Measurements from ENCODE around the gene ENTPD8.
A peak's percentile ranks its signal among the peaks of the same experiment; 100 is the strongest.

ENTPD8 gene

GRCh38 chr9:137408651-137409405 is 32.3 kb downstream of the ENTPD8 start:
- Histone ChIP-seq H3K9ac (ENCODE audit: low read length) (no peak overlapping the region), H3K27me3 (ENCODE audit: insufficient read depth, low read length, poor library complexity) (no peaks in the 10 kb centered on the region), H3K36me3 (ENCODE audit: control insufficient read depth, insufficient read depth, low read length) (no peaks in the 10 kb centered on the region), H3K18ac (ENCODE audit: low read length) (no peak overlapping the region), H3K4ac (ENCODE audit: low read depth, low read length) (no peak overlapping the region), H3K4me3 (ENCODE audit: low read length) (no peak overlapping the region), H4K5ac (ENCODE audit: low read length) (no peak overlapping the region), H4K8ac (ENCODE audit: low read depth, low read length) (no peak overlapping the region), H2BK15ac (replicated peaks; ENCODE audit: low read depth) (no peak overlapping the region), H3K79me1 (ENCODE audit: low read length) (no peaks in the 10 kb centered on the region), H3K27ac (ENCODE audit: low read depth, low read length) (no peak overlapping the region), H3K4me1 (ENCODE audit: control insufficient read depth, low read depth, low read length) (no peaks in the 10 kb centered on the region), H3K56ac (ENCODE audit: low read length) (no peak overlapping the region), H3K4me2 (ENCODE audit: low read length) (no peak overlapping the region), H3K23ac (ENCODE audit: low read length) (no peak overlapping the region), H3K79me2 (ENCODE audit: control insufficient read depth, insufficient read depth, low read length) (no peaks in the 10 kb centered on the region), H2BK5ac (ENCODE audit: low read length) (no peak overlapping the region), H2AK5ac (ENCODE audit: low read length) (no peak overlapping the region), H2BK120ac (ENCODE audit: low read depth, low read length) (no peak overlapping the region)
- WGBS (ENCODE audit: extremely low coverage, insufficient coverage, low lambda C conversion rate): no CpG with 5 or more reads among the region's 24 CpGs
- DNase-seq: no peak

- Histone ChIP-seq H3K18ac (ENCODE audit: low read length) (no peak overlapping the region), H3K4ac (ENCODE audit: low read depth, low read length) (no peak overlapping the region), H3K56ac (ENCODE audit: low read length) (no peak overlapping the region), H2BK120ac (ENCODE audit: low read depth, low read length) (no peak overlapping the region), H4K5ac (ENCODE audit: low read length) (no peak overlapping the region), H2AK5ac (ENCODE audit: low read length) (no peak overlapping the region), H3K9ac (ENCODE audit: low read length) (peak overlapping the region; percentile 58), H3K23ac (ENCODE audit: low read length) (no peak overlapping the region), H3K4me2 (ENCODE audit: low read length) (no peak overlapping the region), H3K4me3 (ENCODE audit: low read length) (no peak overlapping the region), H3K36me3 (ENCODE audit: control insufficient read depth, insufficient read depth, low read length) (no peaks in the 10 kb centered on the region), H3K27me3 (ENCODE audit: insufficient read depth, low read length, poor library complexity) (no peaks in the 10 kb centered on the region), H4K8ac (ENCODE audit: low read depth, low read length) (no peak overlapping the region), H3K79me2 (ENCODE audit: control insufficient read depth, insufficient read depth, low read length) (no peaks in the 10 kb centered on the region), H2BK15ac (replicated peaks; ENCODE audit: low read depth) (no peak overlapping the region), H2BK5ac (ENCODE audit: low read length) (no peak overlapping the region), H3K79me1 (ENCODE audit: low read length) (no peaks in the 10 kb centered on the region), H3K27ac (ENCODE audit: low read depth, low read length) (no peak overlapping the region), H3K4me1 (ENCODE audit: control insufficient read depth, low read depth, low read length) (no peaks in the 10 kb centered on the region)
- WGBS (ENCODE audit: extremely low coverage, insufficient coverage, low lambda C conversion rate): no CpG with 5 or more reads among the region's 31 CpGs
- no peak for DNase-seq
These were observed 33.4 kb downstream of the ENTPD8 start for GRCh38 chr9:137407590-137408300.

DNA sequence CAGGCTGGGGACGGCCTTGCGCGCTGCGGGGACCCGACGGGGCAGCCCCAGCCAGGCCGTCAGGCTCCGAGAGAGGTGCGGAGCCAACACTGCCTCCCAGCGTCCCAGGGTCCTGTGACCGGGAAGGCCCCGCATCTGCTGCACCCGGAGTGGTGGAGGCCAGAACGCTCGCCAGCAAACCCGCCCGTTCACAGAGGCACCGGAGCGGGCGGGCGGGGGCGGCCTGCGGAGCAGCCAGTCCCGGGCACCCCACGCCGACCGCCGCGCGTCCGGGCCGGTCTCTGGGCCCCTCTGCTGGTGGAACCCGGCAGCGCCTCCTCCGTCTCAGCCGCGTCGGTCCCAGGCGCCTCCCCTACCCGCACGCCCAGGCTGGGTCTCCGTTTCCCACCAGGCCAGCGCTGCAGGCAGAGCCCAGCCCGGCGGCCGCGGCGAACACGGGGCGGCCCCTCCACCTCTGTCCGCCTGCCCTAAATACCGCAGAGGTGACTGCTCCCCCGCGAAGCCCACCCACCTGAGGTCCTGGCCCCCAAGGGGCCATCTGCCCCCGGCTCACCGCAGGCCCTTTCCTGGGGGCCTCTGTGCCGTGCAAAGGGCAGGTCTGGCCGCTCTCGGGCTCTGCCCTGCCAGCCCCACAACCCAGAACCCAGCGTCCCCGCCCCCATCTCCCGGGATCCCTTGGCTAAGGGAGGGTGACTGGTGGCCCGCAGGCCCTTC is 34.1 kb downstream of the ENTPD8 start:
- no peak overlapping the region for H3K27ac ChIP-seq (ENCODE audit: low read depth, low read length)
- DNase-seq: peak; percentile 76
- no peaks in the 10 kb centered on the region for H3K79me1 ChIP-seq (ENCODE audit: low read length)

DNA sequence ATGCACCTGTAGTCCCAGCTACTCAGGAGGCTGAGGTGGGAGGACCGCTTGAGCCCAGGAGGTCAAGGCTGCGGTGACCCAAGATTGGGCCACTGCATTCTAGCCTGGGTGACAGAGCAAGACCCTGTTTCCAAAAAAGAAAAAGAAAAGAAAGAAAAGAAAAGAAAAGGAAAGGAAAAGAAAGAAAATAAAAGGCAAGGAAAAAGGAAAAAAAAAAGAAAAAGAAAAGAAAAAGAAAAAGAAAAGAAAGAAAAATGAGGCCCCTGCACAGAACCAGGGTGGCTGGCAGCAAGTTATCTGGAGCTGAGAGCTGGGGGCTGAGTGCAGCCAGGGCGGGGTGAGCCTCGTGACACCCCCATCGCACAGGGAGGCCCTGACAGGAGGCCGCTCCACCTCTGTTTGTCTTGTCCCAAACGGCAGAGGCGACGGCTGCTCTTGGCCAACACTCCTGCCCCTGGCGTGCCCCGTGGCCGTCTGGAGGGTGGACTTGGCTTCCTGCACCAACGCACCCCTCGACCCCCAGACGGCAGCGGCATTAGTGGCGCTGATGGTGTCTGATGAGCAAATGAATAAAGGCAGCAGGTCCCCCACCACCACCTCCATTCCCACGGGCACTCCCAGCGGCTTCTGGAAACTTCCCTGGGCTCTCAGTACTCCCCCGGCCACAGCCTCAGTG is 34.9 kb downstream of the ENTPD8 start:
- no peaks in the 10 kb centered on the region for H3K27me3 ChIP-seq (ENCODE audit: insufficient read depth, low read length, poor library complexity)
- H3K4me1 ChIP-seq (ENCODE audit: control insufficient read depth, low read depth, low read length): no peaks in the 10 kb centered on the region
- WGBS (ENCODE audit: extremely low coverage, insufficient coverage, low lambda C conversion rate): no CpG with 5 or more reads among the region's 20 CpGs
- H4K8ac ChIP-seq (ENCODE audit: low read depth, low read length): no peak overlapping the region
- no peak overlapping the region for H2BK120ac ChIP-seq (ENCODE audit: low read depth, low read length)
- H2BK15ac ChIP-seq (replicated peaks; ENCODE audit: low read depth): no peak overlapping the region
- H3K9ac ChIP-seq (ENCODE audit: low read length): no peak overlapping the region
- H3K56ac ChIP-seq (ENCODE audit: low read length): peak overlapping the region; percentile 56
- no peak overlapping the region for H3K18ac ChIP-seq (ENCODE audit: low read length)
- no peak overlapping the region for H2BK5ac ChIP-seq (ENCODE audit: low read length)
- H3K79me1 ChIP-seq (ENCODE audit: low read length): no peaks in the 10 kb centered on the region
- no peak overlapping the region for H3K4me2 ChIP-seq (ENCODE audit: low read length)
- no peak overlapping the region for H3K23ac ChIP-seq (ENCODE audit: low read length)
- no peak overlapping the region for H3K4ac ChIP-seq (ENCODE audit: low read depth, low read length)
- H3K4me3 ChIP-seq (ENCODE audit: low read length): no peak overlapping the region
- H2AK5ac ChIP-seq (ENCODE audit: low read length): no peak overlapping the region
- no peak for DNase-seq
- H3K27ac ChIP-seq (ENCODE audit: low read depth, low read length): no peak overlapping the region
- H4K5ac ChIP-seq (ENCODE audit: low read length): no peak overlapping the region
- no peaks in the 10 kb centered on the region for H3K36me3 ChIP-seq (ENCODE audit: control insufficient read depth, insufficient read depth, low read length)
- no peaks in the 10 kb centered on the region for H3K79me2 ChIP-seq (ENCODE audit: control insufficient read depth, insufficient read depth, low read length)

More for the DNA sequence above, 34.1 kb downstream of the ENTPD8 start:
- H3K56ac ChIP-seq (ENCODE audit: low read length): peak overlapping the region; percentile 65
- no peak overlapping the region for H2BK15ac ChIP-seq (replicated peaks; ENCODE audit: low read depth)
- H4K8ac ChIP-seq (ENCODE audit: low read depth, low read length): no peak overlapping the region
- H4K5ac ChIP-seq (ENCODE audit: low read length): no peak overlapping the region
- no CpG with 5 or more reads among the region's 63 CpGs for WGBS (ENCODE audit: extremely low coverage, insufficient coverage, low lambda C conversion rate)
- no peak overlapping the region for H2BK5ac ChIP-seq (ENCODE audit: low read length)
- peak overlapping the region; percentile 35 for H3K23ac ChIP-seq (ENCODE audit: low read length)
- H2AK5ac ChIP-seq (ENCODE audit: low read length): no peak overlapping the region
- H3K4me3 ChIP-seq (ENCODE audit: low read length): no peak overlapping the region
- H3K36me3 ChIP-seq (ENCODE audit: control insufficient read depth, insufficient read depth, low read length): no peaks in the 10 kb centered on the region
- peak overlapping the region; percentile 49 for H3K4me2 ChIP-seq (ENCODE audit: low read length)
- H3K18ac ChIP-seq (ENCODE audit: low read length): no peak overlapping the region
- no peaks in the 10 kb centered on the region for H3K4me1 ChIP-seq (ENCODE audit: control insufficient read depth, low read depth, low read length)
- no peak overlapping the region for H3K4ac ChIP-seq (ENCODE audit: low read depth, low read length)
- H3K79me2 ChIP-seq (ENCODE audit: control insufficient read depth, insufficient read depth, low read length): no peaks in the 10 kb centered on the region
- no peak overlapping the region for H2BK120ac ChIP-seq (ENCODE audit: low read depth, low read length)
- H3K27me3 ChIP-seq (ENCODE audit: insufficient read depth, low read length, poor library complexity): no peaks in the 10 kb centered on the region
- H3K9ac ChIP-seq (ENCODE audit: low read length): peak overlapping the region; percentile 64

GRCh38 chr9:137405677-137406081 is 35.5 kb downstream of the ENTPD8 start:
- Histone ChIP-seq H3K27me3 (ENCODE audit: insufficient read depth, low read length, poor library complexity) (no peaks in the 10 kb centered on the region), H2BK15ac (replicated peaks; ENCODE audit: low read depth) (no peak overlapping the region), H2BK5ac (ENCODE audit: low read length) (no peak overlapping the region), H3K79me1 (ENCODE audit: low read length) (no peaks in the 10 kb centered on the region), H3K4me1 (ENCODE audit: control insufficient read depth, low read depth, low read length) (no peaks in the 10 kb centered on the region), H3K18ac (ENCODE audit: low read length) (no peak overlapping the region), H4K8ac (ENCODE audit: low read depth, low read length) (no peak overlapping the region), H3K4me2 (ENCODE audit: low read length) (no peak overlapping the region), H4K5ac (ENCODE audit: low read length) (no peak overlapping the region), H2BK120ac (ENCODE audit: low read depth, low read length) (no peak overlapping the region), H3K79me2 (ENCODE audit: control insufficient read depth, insufficient read depth, low read length) (no peaks in the 10 kb centered on the region), H3K4me3 (ENCODE audit: low read length) (no peak overlapping the region), H3K9ac (ENCODE audit: low read length) (no peak overlapping the region), H3K36me3 (ENCODE audit: control insufficient read depth, insufficient read depth, low read length) (no peaks in the 10 kb centered on the region), H3K27ac (ENCODE audit: low read depth, low read length) (no peak overlapping the region), H3K56ac (ENCODE audit: low read length) (no peak overlapping the region), H3K4ac (ENCODE audit: low read depth, low read length) (no peak overlapping the region), H3K23ac (ENCODE audit: low read length) (no peak overlapping the region), H2AK5ac (ENCODE audit: low read length) (no peak overlapping the region)
- DNase-seq: no peak
- no CpG with 5 or more reads among the region's 11 CpGs for WGBS (ENCODE audit: extremely low coverage, insufficient coverage, low lambda C conversion rate)

Data from mesendoderm (in vitro differentiated cells).